ENCODE results near the gene MVD.

MVD gene

DNA sequence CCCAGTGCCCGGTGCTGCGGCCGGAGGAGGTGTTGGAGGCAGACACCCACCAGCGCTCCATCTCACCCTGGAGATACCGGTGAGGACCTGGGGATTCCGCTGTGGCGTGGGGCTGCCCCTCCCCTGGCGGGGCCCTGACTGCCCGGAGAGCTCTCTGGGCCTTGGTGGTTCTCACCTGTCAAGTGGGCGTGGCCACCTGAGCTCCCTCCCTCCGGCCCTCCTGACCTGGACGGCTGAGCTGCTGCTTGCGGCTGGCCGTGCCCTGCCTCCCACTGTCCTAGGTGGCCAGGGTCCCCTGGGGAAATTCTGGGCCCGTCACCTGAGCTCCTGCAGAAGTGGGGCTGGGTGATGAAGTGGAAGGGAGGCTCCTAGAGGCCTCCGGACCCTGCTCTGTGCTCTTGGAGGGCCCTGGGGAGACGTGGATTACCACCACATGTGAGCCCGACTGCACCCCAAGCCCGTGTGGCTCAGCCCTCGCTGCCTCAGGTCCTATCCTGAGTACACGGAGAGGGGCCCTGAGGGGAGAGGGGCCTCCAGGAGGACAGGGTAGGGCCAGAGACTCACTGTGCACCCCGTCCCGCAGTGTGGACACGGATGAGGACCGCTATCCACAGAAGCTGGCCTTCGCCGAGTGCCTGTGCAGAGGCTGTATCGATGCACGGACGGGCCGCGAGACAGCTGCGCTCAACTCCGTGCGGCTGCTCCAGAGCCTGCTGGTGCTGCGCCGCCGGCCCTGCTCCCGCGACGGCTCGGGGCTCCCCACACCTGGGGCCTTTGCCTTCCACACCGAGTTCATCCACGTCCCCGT lies 23.5 kb downstream of the MVD start:
- DNase-seq, result no peak

DNA sequence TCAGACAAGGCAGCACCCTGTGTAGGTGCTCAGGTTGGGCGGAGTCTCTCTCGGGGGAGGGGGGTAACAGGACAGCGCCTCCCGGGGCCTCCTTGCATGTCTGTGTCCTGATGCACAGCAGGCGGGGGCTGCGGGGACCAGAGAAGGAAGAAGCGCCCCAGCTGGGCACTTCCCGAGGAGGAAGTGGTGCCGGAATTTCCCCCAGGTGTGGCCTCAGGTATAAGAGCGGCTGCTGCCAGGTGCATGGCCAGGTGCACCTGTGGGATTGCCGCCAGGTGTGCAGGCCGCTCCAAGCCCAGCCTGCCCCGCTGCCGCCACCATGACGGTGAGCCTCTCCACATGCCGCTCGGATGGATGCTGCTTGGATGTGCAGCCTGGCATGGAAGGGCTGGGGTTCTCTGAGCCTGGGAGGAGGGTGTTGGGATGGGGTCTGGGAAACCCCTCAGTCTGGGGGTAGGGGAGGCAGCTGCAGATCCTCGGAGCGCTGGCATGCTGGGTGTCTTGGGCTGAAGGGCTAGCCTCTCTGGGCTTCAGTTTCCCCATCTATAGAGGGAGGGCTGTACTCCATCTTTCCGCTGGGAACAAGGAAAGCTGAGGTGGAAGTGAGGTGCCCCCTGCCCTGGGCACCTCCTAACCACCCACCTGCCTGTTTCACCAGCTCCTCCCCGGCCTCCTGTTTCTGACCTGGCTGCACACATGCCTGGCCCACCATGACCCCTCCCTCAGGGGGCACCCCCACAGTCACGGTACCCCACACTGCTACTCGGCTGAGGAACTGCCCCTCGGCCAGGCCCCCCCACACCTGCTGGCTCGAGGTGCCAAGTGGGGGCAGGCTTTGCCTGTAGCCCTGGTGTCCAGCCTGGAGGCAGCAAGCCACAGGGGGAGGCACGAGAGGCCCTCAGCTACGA lies 24.3 kb downstream of the MVD start, which contains the start of gene IL17C:
IL17C (plus strand) TSS at position 250 of the 908 bp plus-strand sequence; CDS start at position 320, 70 bp downstream.
- no peak for DNase-seq

DNA sequence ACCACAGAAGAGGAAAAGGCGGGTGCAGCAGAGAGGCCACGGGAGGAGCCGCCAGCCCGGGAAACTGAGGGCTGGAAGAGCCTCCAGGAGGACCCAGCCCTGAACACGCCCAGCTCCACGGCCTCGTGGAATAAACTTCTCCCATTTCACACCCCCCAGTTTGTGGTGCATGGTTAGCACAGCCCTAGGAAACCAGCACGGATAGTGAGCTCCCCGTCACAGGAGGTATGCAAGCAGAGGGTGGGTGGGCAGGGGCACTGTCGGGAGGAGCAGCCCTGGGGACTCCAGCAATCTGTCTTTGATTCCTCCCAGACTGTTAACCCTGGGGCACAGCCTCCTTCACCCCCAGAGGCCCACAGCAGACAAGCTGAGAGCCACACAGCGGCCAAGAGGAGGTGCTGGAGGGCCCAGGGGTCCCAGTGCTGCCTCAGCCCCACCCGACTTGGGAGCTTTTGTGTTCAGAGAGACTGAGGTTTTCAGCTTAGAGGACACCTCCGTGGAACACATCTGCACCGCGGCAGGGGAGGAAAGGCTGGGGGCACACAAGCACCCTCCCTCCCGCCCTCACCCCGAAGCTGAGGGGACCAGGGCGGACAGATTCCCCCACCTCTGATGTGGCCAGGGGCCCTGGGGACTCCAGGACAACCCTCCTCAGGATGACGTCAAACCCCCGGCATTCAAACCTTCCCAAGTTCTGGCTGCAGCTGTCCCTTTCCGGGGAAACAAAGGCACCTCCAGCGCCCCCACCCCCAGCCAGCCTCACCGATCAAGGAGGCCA lies 26.2 kb downstream of the MVD start:
- DNase-seq, result no peak

DNA sequence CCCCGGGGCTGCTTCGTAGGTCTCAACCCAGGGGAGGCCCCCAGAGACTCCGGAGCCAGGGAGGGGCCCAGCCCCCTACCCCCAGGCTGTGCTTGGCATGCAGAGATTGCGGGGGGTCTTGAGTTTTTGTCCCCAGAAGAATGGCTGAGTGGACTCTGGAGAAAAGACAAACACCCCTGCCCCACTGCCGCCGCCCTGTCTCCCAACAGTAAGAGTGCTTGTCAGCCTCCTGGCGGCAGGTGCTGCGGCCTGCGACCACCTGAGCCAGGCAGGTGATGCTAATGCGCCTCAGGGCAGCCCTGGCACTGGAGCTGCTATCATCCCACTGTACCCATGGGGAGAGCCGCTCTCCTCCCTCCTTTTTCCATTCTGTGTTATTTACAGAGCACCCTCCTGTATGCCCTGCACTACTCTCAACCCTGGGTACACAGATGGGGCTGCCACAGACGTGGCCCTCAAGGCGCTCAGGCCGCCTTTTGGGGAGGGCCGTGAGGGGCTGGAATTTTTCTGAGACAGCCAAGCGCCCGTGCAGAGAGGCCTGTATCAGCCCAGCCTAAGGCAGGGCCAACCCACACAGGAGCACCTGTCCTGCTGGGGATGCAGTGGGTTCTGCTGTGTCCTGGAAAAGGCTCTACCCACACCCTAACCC lies 27.1 kb downstream of the MVD start:
- DNase-seq, result no peak

DNA sequence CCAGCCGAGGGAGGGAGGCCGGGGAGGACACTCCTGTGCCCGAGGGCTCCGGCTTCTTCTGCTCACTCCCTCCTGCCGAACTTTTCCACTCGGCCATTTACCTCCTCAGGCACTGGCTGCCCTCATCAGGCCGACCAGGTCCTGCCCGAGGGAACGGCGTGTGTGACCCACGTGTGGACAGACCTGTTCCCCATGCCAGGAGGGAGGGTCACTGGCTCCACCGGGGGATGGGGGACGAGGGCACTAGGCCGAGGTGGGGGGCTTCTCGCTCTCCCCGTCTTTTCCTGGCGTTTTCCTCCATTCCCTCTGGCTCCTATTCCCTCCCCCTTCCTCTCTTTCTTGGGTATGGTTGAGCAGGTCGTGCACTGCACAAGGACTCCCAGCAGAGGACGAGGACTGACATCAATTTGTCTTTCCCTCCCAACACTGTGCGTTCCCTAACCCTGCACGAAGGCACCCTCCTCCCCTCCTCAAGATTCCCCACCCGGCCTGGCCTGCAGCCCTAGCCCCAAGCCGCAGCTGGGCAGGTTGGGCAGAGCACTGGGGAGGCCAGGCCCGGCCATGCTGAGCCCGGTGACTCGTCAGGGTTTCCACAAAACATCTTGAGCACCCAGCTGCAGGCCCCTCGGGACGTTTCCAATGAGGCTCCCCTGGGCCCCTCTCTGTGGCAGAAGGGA lies 27.8 kb downstream of the MVD start:
- no peak for DNase-seq

DNA sequence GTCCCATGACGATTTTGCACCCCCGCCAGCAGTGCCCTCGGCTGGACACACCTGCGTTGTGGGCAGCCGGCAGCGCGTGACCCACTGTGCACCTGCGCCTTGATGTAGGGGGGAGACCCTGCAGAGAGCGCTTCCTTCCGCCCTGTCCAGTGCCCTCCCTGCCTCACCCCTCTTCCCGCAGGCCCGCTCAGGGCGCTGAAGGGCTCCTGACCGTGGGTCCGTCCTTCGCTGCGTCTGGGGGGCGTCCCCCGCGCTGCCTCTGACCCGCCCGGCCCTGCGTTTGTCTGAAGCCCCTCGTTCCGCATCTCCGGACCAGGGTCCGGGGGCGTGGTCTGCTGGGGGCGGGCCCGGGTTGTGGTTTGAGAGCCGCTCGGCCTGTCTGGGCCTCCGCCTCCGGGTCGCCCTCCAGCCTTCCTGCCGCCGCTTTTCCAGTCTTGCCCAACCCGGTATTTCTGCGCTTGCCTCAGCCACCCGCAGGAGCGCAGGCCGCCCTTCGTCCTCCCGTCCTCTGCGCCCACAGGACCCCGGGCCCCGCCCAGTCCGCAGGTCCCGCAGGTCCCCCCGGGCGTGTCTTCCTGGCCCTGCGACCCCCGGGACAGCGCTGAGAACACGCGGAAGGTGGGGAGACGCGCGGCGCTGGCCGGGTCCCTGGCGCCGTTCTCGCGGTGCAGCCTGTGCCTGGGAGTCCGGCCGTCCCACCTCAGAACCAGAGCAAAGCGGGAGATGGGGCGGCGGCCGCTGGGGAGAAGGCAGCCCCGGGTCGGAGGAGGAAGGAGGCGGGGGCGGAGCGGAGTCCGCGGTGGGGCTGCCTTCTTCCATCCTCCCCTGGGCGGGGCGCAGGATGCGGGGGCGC lies 28.5 kb downstream of the MVD start:
- DNase-seq, result peak; percentile 64

DNA sequence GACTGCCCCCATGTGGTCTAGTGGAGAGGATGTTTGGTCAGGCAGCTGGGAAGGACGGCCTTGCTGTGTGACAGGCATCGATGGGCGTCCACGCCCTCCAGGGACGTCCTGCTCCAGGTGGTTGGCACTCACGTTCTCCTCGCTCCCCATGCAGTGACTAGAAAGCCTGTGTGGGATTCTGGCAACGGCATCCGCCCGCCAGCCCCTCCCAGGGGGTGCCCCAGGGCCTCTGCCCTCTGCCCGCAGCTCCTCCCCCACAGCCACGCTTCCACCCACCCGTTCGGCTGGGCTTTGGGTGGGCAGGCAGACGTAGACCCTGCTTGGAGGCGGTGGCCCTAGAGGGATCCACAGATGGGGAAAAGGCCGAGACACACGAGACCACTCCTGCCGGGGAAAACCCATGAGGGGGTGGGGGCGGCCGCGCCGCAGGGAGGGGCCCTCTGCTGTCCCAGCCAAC lies 29.2 kb downstream of the MVD start:
- DNase-seq, result peak; percentile 62

DNA sequence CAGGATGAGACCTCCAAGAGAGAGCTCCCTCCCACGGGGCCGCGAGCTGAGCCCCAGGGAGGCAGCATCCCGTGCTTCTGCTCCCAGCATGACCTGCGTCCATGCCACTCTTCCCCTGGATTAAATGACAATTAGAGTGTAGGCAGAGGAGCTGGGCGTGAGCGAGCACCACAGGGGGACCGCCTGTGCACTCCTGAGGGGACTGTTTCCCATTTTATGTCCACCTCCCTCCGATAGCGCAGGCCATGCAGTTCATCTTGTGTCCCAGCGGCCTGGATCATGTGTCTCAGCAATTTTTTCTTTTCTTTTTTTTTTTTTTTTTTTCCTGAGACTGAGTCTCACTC lies 30.3 kb downstream of the MVD start:
- DNase-seq, result no peak

DNA sequence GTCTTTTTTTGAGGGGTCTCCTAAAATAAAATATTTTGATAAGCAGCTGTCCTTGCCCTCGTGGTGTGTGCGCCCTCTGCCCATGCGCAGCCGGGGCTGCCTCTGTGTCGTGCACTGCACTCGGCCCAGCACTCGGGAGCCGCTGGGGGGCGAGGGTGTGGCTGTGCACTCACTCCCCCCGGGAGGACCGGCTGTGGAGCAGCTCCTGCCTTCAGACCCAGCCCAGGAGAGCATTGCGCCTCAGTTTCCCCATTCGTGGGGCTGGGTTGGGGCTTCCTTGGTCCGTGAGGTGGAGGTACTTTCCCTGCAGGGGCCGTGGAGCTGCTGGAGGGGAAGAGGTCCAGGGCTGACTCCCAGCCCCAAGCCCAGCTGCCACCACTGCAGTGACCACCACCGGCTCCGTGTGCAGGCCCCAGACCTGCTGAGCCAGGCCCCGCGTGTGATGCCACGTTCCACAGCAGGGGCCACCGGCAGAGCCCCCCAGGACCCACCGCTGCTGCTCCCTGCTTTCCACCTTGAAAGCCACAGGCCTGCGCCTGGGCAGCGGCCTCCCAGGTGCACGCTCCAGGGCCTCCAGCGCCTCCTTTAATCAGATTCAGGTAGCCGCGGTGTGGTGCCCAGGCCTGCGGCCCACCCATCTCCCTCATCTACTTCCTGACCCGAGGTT lies 30.8 kb downstream of the MVD start:
- DNase-seq, result no peak

DNA sequence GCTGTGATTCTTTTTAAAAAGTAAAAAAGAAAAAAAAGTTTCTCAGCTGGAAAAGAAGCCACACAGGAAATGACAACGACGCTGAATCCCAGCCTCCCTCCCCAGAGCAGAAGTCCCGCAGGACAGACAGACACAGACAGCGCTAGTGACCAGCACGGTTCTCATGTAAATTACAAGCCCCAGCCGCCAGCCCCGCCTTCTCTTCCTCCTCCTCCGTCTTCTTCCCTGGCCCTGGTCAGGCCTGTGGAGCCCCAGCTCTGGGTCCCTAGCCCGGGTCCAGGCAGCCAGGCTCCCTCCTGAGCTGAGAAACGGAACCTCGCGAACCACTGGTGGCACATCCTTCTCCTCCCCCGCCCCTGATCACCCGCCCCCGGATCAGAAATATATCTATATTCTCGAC lies 31.5 kb downstream of the MVD start:
- DNase-seq, result no peak

DNA sequence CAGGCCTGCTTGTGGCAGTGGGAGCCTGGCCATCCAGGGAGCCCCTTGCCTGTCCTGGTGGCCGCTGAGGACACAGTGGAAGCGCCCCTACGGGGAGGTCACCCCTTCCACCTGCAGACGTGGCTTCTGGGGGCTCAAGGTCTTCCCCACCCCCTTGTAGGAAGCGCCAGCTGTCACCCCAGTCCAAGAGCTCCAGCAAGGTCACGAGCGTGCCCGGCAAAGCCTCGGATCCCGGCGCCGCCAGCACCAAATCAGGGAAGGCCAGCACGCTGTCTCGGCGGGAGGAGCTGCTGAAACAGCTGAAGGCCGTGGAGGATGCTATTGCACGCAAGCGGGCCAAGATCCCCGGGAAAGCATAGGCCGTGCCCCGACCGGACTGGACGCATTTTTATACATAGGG lies 31.9 kb downstream of the MVD start:
- no peak for DNase-seq

DNA sequence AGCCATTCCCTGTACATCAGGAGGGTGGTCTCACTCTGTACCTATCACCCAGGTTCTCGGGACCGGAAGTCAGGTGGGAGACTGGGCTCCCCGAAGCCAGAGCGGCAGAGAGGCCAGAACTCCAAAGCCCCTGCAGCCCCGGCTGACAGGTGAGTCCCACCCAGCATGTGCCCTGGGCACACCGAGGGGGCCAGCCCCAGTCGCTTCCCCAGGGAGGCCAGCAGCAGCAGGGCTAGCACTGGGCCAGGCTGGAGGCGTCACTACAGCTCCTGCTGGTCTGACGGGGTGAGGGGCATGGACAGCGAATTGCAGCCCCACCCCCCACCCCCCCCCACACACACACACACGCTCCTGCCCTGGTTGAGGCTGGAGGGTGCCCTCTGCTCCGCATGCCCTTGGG lies 32.5 kb downstream of the MVD start:
- DNase-seq, result no peak

DNA sequence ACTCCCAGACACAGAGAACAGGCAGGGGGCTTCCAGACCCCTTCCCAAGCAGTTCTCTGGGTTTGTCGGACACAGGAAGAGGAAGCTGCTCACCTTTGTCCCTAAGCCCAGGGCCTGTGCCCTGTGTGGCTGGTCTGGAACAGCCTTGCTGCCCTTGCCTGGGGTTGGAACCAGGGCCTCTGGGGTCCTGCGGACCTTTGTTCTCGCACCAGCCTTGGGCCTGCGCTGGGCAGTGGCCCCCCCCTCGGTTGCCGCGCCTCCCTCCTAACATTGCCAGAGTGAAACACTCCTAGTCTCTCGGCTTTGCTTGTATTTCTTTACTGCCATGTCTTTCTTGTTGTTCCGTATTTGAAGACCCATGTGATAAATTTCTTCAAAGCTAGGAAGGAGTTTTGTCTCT lies 33.1 kb downstream of the MVD start:
- no peak for DNase-seq

DNA sequence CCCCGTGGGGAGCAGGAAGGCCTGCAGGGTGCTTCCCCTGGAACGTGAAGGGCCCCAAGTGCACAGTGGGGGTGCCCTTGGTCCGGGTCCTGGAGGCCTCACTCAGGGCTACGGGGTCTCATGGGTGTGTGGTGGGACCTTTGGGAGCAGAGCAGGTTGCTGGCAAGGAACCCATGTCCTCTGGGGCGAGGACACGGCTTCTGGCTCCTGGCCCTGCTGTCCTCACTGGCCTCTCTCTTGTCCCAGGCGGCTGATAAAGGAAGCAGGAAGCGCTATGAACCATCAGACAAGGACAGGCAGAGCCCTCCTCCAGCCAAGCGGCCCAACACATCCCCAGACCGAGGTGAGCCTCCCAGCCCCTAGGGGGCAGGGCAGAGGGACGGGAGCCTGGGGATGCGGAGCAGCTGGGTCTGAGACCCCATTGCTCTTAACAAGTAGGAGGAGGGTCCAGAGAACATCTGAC lies 34.3 kb downstream of the MVD start:
- DNase-seq, result no peak

DNA sequence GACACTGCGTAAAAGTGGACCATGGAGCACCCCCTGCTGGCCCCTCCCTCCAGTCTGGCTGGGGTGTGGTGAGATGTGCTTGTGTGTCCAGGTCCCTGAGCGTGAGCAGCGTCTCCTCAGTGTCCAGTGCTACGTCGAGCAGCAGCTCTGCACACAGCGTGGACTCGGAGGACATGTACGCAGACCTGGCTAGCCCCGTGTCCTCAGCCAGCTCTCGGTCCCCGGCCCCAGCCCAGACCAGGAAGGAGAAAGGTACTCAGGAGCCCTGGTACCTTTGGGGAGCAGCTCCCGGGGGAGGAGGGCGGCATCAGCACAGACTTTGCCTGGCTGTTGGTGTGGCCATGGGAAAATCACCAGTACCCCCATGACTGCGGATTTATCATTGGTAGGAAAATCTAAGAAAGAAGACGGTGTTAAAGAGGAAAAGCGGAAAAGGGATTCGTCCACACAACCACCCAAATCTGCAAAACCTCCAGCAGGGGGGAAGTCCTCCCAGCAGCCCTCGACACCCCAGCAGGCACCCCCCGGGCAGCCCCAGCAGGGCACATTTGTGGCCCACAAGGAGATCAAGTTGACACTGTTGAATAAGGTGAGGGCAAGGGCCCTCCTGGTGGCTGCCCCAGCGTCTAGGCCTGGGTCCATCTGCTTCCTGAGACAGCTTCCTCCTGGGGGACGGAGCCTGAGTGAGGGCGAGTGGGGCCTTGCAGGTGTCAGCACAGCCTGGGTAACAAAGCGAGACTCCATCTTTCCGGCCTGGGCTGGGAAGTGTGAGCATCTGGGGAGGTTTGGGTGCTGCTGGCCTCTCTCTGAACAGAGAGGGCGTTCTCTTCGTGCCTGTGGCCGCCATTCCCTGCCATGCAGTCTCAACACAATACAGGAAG lies 35.1 kb downstream of the MVD start:
- DNase-seq, result no peak

DNA sequence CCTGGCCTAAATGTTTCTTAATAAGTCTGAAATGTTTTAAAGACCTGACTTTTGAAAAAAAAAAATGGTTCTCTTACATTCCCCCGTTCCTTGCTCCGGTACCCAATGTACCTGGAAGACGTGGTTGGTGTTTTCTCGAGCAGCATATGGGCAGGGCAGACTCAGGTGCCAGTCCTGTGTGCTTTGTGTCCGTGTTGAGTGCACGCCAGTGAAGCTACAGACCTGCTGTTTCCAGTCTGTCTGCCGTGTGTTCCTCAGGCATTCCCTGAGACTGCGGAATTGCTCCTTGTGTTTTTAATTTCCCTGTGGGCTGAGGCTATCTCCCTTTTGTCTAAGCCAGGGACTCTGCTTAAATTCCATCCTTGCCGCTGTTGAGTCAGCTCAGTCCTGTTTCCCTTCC lies 36.2 kb downstream of the MVD start:
- no peak for DNase-seq

DNA sequence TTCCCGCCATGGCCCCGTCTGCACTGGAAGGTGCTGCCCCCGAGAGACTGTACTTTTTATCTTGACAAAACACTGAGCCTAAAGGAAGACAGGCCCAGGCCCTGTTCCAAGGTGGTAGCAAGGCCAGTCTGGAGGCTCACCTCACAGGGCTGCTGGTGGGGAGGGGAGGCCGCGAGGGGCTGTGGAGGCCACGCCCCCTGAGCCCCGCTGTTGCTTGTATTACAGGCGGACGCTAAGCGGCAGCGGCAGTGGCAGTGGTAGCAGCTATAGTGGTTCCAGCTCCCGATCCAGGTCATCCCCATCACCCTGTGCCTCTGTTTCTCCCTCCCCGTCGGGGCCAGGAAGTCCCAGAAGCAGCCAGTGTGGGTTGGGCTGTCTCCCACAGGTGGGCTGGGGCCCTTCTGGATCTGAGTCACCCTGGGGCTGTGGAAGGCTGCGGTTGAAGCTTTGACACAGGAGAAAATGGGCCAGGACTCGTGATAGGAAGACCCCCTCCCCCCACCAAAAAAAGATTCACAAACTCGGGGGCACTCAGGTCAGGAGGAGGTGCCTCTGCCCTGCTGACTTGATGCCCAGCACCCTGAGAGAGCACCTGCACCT lies 37.8 kb downstream of the MVD start:
- DNase-seq, result no peak

DNA sequence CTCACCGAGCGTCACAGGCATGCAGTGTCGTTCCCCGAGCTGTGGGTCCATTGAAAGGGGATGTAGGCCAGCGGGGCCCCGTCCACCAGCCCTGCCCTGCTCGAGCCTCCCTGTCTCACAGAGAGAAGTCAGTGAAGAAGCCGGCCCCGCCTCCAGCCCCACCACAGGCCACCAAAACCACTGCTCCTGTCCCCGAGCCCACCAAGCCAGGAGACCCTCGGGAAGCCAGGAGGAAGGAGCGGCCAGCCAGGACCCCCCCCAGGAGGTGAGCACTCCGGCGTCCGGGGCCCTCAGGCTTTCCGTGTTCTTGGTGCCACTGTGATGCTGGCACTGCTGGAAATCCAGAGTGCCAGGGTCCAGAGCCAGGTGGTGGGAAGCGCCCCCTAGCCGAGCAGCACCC lies 38.4 kb downstream of the MVD start:
- DNase-seq, result no peak

DNA sequence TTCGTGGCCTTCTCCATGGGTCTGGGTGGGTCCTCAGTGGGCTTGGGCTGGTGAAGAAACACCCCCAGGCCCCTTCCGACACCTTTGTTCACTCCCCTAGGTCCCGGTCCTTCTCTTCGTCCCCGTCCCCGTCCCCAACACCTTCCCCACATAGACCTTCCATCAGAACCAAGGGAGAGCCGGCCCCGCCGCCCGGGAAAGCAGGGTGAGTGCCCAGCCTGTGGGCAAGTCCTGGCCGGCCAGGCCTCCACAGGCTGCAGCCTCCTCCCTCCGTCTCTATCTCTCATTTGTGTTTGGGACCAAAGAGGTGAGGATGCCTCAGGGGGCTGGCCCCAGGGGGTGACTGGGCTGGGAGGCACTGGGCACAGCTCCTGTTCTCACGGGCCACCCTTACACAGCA lies 39.0 kb downstream of the MVD start:
- no peak for DNase-seq
